Ectodermal cell (in vitro differentiated cells): ENCODE results near the gene MUC15.

Experiments
- H3K27ac ChIP-seq: 2 replicates; pipeline ENCODE4 v1.7.0; 2013; ENCODE audit warnings: mild to moderate bottlenecking, low read depth, low read length; ENCODE audit not compliant: insufficient read depth, poor library complexity, severe bottlenecking
- H3K27me3 ChIP-seq: 2 replicates; pipeline ENCODE4 v1.7.0; 2013; ENCODE audit warnings: mild to moderate bottlenecking, low read length; ENCODE audit not compliant: insufficient read depth, control insufficient read depth, poor library complexity, severe bottlenecking
- H3K36me3 ChIP-seq: one replicate; pipeline ENCODE4 v1.7.0; 2013; ENCODE audit warnings: low read length; ENCODE audit not compliant: control insufficient read depth, insufficient read depth
- H3K4me1 ChIP-seq: one replicate; pipeline ENCODE4 v1.7.0; 2013; ENCODE audit warnings: low read length; ENCODE audit not compliant: control insufficient read depth, insufficient read depth
- H3K4me3 ChIP-seq: 2 replicates; pipeline ENCODE4 v1.7.0; 2013; ENCODE audit warnings: low read depth, low read length, control low read depth; ENCODE audit not compliant: insufficient read depth
- H3K9me3 ChIP-seq: 2 replicates; pipeline ENCODE4 v1.7.0; 2013; ENCODE audit warnings: mild to moderate bottlenecking, low read length, moderate library complexity; ENCODE audit not compliant: control insufficient read depth
- WGBS, 2 experiments: methylation state at CpG; one replicate each; pipeline ENCODE4 v1.1.7; 2013; ENCODE audit warnings: missing lambda C conversion rate in 2 of 2; 5-methylcytosine and 5-hydroxymethylcytosine counted together

The MUC15 gene

GRCh38 chr11:26575946-26576345 is 3.9 kb upstream of the MUC15 start:
- no peak overlapping the region for H3K27ac ChIP-seq
- 89 to 90% methylated on average over 4 to 5 of the region's 5 CpGs for WGBS, 2 experiments
- H3K36me3 ChIP-seq = no peaks in the 10 kb centered on the region
- H3K4me1 ChIP-seq = peaks cover 5% of the 10 kb centered on the region
- H3K9me3 ChIP-seq = no peaks in the 10 kb centered on the region
- no peak overlapping the region for H3K4me3 ChIP-seq
- H3K27me3 ChIP-seq = no peaks in the 10 kb centered on the region

DNA sequence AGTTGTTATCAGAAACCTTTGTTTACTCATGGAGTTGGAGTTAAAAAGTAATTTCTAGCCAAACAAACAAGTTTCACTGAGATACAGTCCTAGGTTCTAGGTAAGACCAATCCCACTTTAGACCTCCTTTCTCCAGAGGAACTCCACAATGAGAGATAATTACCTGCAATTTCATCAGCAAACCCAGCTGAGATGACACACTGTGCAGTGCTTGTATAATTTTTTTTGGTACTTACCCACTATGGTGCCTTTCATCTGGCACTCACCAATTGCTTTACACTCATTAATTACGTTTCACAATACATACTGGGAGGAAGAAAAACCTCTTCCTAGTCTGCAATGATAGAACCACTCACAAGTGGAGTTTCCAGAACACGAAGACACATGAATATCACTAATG is 1.8 kb upstream of the MUC15 start:
- Histone ChIP-seq H3K4me3 (no peak overlapping the region), H3K9me3 (no peaks in the 10 kb centered on the region), H3K27me3 (no peaks in the 10 kb centered on the region), H3K4me1 (peaks cover 5% of the 10 kb centered on the region), H3K27ac (no peak overlapping the region), H3K36me3 (no peaks in the 10 kb centered on the region)
- 86 to 100% methylated on average over 2 of the region's 2 CpGs for WGBS, 2 experiments

DNA sequence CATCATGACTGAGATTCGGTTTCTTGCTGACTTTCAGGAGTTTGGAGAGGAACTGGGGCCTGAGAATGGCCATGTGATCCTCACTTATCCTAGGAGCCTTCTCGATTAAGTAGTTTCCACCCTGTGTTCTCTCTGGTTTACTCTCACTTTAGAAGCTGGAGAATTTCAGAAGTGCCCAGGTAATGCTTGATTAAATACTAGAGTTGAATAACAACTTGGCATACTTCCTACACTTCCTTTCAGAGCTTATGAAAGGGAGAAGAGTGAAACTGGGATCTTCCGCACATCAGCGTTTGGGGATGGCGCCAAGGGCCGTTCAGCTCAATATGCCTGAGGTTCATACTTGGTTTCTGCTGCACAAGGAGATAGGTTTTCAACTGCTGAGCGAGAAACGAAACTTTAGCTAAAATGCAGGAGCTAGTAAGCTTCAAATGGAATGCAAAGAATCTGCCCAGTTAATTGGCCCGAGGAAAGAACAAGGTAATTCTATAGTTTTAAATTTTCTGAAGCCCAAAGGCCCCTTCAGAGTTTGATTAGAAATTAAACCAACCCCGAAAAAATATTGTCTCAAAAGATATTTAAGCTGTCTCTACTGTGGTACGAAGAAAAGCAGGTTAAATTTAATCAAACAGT is 823 bp upstream of the MUC15 start:
- no peak overlapping the region for H3K27ac ChIP-seq
- H3K27me3 ChIP-seq = no peaks in the 10 kb centered on the region
- no peak overlapping the region for H3K4me3 ChIP-seq
- peaks cover 5% of the 10 kb centered on the region for H3K4me1 ChIP-seq
- 90 to 92% methylated on average over 10 to 11 of the region's 11 CpGs for WGBS, 2 experiments
- H3K36me3 ChIP-seq = no peaks in the 10 kb centered on the region
- H3K9me3 ChIP-seq = no peaks in the 10 kb centered on the region

DNA sequence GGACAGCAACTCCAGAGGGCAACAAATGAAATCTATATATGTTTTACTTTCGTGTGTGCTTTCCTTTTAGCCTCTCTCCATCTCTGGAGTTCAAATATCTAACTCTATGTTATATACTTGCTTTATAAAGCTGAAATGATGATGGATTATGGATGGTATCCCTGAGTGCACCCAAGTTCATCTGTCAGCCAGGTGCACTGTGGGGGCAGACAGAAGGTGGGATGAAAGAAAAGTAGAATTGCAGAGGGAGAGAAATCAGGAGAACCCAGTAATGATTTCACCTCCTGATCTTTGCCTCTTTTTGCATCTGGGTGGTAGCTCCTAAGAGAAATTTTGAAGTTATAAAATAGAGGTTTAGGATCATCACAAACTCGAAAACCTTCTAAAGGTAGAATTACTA is 2.4 kb downstream of the MUC15 start:
- Histone ChIP-seq H3K4me1 (peaks cover 5% of the 10 kb centered on the region), H3K27ac (no peak overlapping the region), H3K9me3 (no peaks in the 10 kb centered on the region), H3K36me3 (no peaks in the 10 kb centered on the region), H3K27me3 (no peaks in the 10 kb centered on the region), H3K4me3 (no peak overlapping the region)
- 83% methylated on average over 1 of the region's 2 CpGs; no CpG with 5 or more reads in 1 of the 2 experiments for WGBS, 2 experiments

- H3K9me3 ChIP-seq = no peaks in the 10 kb centered on the region
- H3K4me1 ChIP-seq = peaks cover 4% of the 10 kb centered on the region
- H3K27me3 ChIP-seq = no peaks in the 10 kb centered on the region
- no peak overlapping the region for H3K4me3 ChIP-seq
- H3K36me3 ChIP-seq = no peaks in the 10 kb centered on the region
- WGBS, 2 experiments = 66 to 82% methylated on average over 2 to 4 of the region's 4 CpGs
- no peak overlapping the region for H3K27ac ChIP-seq
Observed at GRCh38 chr11:26558190-26558589, 13.9 kb downstream of the MUC15 start.

DNA sequence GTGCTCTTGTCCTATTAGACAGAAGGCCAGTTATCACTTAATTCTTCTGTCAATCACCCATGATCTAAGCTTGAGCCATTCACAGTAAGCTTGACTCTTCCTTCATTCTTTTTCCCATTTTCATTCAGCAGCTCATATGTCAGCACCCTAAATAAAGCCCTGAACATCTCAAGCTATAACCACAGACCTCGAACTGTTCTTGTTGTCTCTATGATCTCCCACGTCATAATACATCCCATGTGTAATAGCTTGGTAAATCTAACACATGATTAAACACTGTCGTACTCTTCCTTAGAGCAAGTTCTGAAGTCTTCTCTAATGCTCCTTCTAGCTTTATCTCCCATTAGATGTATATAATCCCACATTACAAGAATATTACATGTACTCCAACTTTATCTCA is 14.4 kb downstream of the MUC15 start:
- no peak overlapping the region for H3K27ac ChIP-seq
- no peaks in the 10 kb centered on the region for H3K27me3 ChIP-seq
- H3K4me3 ChIP-seq = no peak overlapping the region
- H3K36me3 ChIP-seq = no peaks in the 10 kb centered on the region
- H3K9me3 ChIP-seq = no peaks in the 10 kb centered on the region
- 57 to 60% methylated on average over 3 of the region's 3 CpGs for WGBS, 2 experiments
- H3K4me1 ChIP-seq = peaks cover 4% of the 10 kb centered on the region

DNA sequence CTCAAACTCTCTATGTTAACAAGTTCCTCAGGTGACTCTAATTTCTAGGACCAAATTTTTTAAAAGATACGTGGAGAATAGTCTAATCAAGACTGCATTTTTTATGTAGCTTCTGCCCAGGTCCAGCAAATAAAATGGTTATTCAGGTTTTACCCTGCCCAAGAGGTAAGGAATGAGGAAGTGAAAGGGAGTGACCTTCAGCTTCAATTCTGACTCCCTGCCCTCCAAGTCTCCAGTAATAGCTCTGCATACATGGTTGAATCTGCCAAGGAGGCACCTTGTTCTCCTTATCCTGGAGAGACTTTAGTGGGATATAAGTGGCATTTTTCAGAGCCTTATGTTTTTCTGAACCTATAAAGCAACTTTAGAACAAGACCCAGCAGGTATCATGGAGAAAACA is 15.5 kb downstream of the MUC15 start:
- Histone ChIP-seq H3K36me3 (no peaks in the 10 kb centered on the region), H3K27ac (no peak overlapping the region), H3K4me3 (no peak overlapping the region), H3K9me3 (no peaks in the 10 kb centered on the region), H3K4me1 (peaks cover 4% of the 10 kb centered on the region), H3K27me3 (no peaks in the 10 kb centered on the region)
- 100% methylated on average over 1 of the region's 1 CpG for WGBS, 2 experiments

DNA sequence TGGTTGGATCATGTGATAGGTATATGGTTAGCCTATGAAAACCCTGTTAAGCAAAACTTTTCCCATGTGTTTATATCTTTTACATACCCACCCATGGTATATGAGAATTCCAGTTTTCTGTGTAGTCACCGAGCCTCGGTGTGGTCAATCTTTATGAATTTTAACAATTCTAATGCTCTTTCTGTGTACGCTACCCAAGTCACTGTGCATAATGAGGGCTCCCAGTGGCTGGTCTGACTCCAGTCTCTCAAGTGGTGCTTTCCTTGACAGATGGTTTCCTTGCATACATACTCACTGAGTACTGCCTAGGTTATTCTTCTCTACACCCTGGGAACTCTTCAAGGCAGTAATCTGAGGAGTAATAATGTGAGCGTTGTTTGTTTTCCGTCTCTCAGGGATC is 17.6 kb downstream of the MUC15 start:
- Histone ChIP-seq H3K27ac (no peak overlapping the region), H3K27me3 (no peaks in the 10 kb centered on the region), H3K9me3 (no peaks in the 10 kb centered on the region), H3K36me3 (no peaks in the 10 kb centered on the region), H3K4me3 (no peak overlapping the region), H3K4me1 (peaks cover 4% of the 10 kb centered on the region)
- 88% methylated on average over 5 of the region's 5 CpGs for WGBS, 2 experiments

GRCh38 chr11:26553182-26553581 is 18.9 kb downstream of the MUC15 start:
- H3K27me3 ChIP-seq = no peaks in the 10 kb centered on the region
- WGBS, 2 experiments = 37 to 77% methylated on average over 1 to 2 of the region's 2 CpGs
- no peak overlapping the region for H3K27ac ChIP-seq
- no peaks in the 10 kb centered on the region for H3K36me3 ChIP-seq
- H3K9me3 ChIP-seq = no peaks in the 10 kb centered on the region
- H3K4me1 ChIP-seq = peaks cover 4% of the 10 kb centered on the region
- H3K4me3 ChIP-seq = no peak overlapping the region

DNA sequence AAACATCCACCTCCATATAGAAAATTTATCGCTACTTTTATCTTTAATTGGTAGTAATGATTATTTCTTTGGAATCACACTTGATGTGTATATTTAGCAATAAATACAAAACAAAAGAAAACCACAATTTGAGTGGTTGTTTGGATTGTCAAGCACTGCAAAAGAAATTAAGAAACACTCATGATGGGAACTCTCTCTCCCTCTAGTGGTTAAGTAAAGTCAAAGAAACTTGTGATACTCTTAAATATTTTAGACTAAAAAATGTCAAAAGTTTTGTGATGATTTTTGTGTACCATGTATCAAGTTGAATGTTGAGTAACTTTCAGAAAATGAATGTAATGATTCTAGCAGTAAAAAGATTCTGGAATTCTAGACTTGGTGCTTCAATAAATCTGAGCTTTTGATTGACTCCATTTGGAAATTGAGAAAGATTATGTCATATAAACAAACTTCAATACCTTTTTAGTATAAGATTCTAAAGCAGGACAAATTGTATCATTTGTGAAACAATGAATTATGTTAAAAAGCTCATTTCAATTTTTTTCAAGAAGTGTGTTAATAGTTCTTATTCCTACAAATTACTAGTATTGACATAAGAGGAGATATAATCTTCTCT is 20.8 kb downstream of the MUC15 start:
- H3K27ac ChIP-seq = no peak overlapping the region
- H3K4me1 ChIP-seq = no peaks in the 10 kb centered on the region
- no peak overlapping the region for H3K4me3 ChIP-seq
- no peaks in the 10 kb centered on the region for H3K36me3 ChIP-seq
- WGBS, 2 experiments = no CpG with 5 or more reads among the region's 1 CpG
- H3K27me3 ChIP-seq = no peaks in the 10 kb centered on the region
- H3K9me3 ChIP-seq = no peaks in the 10 kb centered on the region
